Uterine smooth muscle cell (primary cell): ENCODE measurements around the gene PCBD2. TPM values are rescaled to one million over a fixed set of nuclear protein-coding genes. Genes with fewer than 3 reads are reported as not detected.

ENCODE experiments used
- total RNA-seq: library from RNA; depleted of rRNA; stranded (reverse); fragments of >200 nt; gene quantifications from 2 replicates; pipeline ENCODE4 v1.2.3, GENCODE V29; 2014

Gene PCBD2
- total RNA-seq: 2.9 and 5.2 TPM in 2 replicates

GRCh38 chr5:134904610-134905245 is at the start of gene PCBD2:
PCBD2 (plus strand) TSS chr5:134905131; CDS start chr5:134905140, 9 bp downstream.

GRCh38 chr5:134873987-134874830 is 30.7 kb upstream of the PCBD2 start, which contains the start of gene TXNDC15:
TXNDC15 (plus strand) TSS chr5:134874371; CDS start chr5:134874428, 57 bp downstream.

DNA sequence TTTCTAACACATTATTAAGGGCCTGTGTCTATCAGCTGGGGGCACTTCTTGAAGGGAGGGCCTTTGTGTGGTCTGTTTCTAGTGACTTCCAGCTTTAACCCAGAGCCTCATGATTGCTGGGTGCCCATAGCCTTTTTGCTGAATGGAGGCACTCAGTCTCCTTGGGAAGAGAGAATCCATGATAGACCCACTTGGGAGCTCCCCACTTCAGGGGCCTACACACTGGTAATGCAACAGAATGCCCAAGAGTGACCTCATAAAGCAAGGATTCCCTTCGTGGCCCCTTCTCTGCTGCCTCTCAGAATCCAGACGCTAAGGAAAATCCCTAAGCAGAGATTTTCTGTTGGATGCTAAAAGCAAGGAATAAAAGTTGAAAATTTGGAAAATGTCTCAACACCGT is 62.7 kb downstream of the PCBD2 start, which contains the start of gene CATSPER3:
TSS of gene CATSPER3 (plus strand) at position 301 of the 400 bp plus-strand sequence. CDS start at position 386, 85 bp downstream.

Other genes with a start within 250 kb of the PCBD2 start
- 33.2 and 48.1 TPM in 2 replicates for gene CAMLG, start 166.6 kb upstream of the PCBD2 start, total RNA-seq
- 20.1 and 28.0 TPM in 2 replicates for gene DDX46, start 146.4 kb upstream of the PCBD2 start, total RNA-seq
- gene C5orf24, start 59.2 kb upstream of the PCBD2 start, total RNA-seq: 41.0 and 42.4 TPM in 2 replicates
- gene TXNDC15, start 30.8 kb upstream of the PCBD2 start, total RNA-seq: 126 and 137 TPM in 2 replicates
- gene CATSPER3, start 62.8 kb downstream of the PCBD2 start, total RNA-seq: 0.12 and 0.22 TPM in 2 replicates
- 1.5 and 2.2 TPM in 2 replicates for gene PITX1, start 129.1 kb downstream of the PCBD2 start, total RNA-seq